ENCODE measurements around the gene UBE2L3. TPM values are rescaled to one million over a fixed set of nuclear protein-coding genes. Genes with fewer than 3 reads are reported as not detected.
"Not testable (repeated sequence)": the region's sequence is repeated elsewhere in the genome, so short reads cannot be mapped to it uniquely, and the experiment has no call there.

The UBE2L3 gene
- polyA plus RNA-seq: 43.7 to 92.1 TPM (median 80.8 TPM) in 3 replicates
- 24.2 TPM for polyA plus RNA-seq (2011; ENCODE audit: low read depth)
- 76.9 and 97.2 TPM in 2 replicates for polyA plus RNA-seq (2011; cell fraction: cytosol; rRNA removed)
- 37.2 and 41.9 TPM in 2 replicates for polyA plus RNA-seq (2011; cell fraction: nucleus; rRNA removed)
- 54.2 and 88.0 TPM in 2 replicates for polyA plus RNA-seq (2012; ENCODE audit: low replicate concordance)
- 31.9 to 42.9 TPM (median 37.8 TPM) in 3 replicates for polyA minus RNA-seq
- polyA minus RNA-seq (2011; cell fraction: cytosol; rRNA and poly(A)+ RNA removed): 33.0 TPM
- 11.4 and 18.1 TPM in 2 replicates for polyA minus RNA-seq (2011; cell fraction: nucleus; rRNA and poly(A)+ RNA removed)

DNA sequence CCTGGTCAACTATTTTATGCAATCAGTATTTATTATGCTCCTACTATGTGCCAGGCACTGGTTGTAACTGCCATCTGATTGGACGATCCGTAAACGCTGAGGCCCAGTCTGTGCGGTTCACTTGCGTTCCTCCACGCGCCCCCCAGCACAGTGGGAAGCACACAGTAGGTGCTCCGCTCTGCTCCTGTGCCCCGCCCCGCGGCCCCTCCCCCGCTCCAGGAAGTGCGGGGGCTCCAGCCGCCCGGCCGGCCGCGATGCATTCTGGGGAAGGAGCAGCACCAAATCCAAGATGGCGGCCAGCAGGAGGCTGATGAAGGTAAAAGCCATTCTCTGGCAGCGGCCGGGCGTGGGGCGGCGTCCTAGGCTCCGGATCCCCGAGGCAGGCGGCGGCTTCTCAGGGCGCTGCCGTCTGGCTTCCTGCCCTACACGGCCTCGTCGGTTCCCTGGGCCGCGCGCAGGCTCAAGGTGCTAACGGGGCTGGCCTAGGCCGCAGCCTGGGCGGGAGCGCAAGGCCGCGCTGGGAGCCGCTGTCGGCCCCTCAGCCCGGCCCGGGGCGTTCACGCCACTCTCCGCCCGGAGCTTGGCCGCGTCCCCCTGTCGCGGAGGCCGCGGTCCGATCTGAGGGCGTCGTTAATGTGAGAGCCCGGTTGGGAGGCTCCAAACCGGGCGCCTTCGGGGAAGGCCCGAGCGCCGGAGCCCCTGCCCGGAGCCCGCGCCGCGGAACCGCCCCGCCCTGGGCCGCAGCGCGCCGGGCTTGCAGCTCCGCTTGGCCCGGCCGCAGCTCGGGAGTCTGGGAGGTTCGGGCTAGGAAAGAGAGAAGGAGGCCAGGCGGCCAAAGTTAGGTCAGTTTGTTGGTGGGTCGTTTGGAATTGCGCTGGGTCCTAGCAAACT is at the start of gene UBE2L3:
Gene UBE2L3, plus strand, starts transcription at position 259 of the 891 bp plus-strand sequence. Its CDS starts 31 bp downstream, at position 290.
- Histone ChIP-seq H2AFZ (ENCODE audit: control insufficient read depth, low read length) (peak within 1 kb of the TSS; percentile 71), H3K79me2 (ENCODE audit: control insufficient read depth, insufficient read depth, low read length) (peaks cover 51% of the 10 kb centered on the region), H3K27ac (ENCODE audit: control insufficient read depth, insufficient read depth, low read length) (peak within 1 kb of the TSS; percentile 93), H3K4me3 (ENCODE audit: control insufficient read depth in 2 of 3, extremely low read depth in 1 of 3, insufficient read depth in 2 of 3, low read depth in 1 of 3, low read length in 3 of 3) (peak within 1 kb of the TSS; percentile 79 to 83 (median 79)), H3K4me1 (ENCODE audit: control insufficient read depth, extremely low read depth, insufficient read depth, low read length) (peaks cover 25% of the 10 kb centered on the region), H3K36me3 (ENCODE audit: control insufficient read depth in 2 of 2, extremely low read depth in 1 of 2, insufficient read depth in 2 of 2, low read length in 2 of 2) (peaks cover 4 to 18% of the 10 kb centered on the region in 2 experiments), H3K4me2 (ENCODE audit: control insufficient read depth, extremely low read depth, insufficient read depth, low read depth, low read length) (peak within 1 kb of the TSS; percentile 97), H4K20me1 (ENCODE audit: control insufficient read depth, extremely low read depth, insufficient read depth, low read length) (peaks cover 35% of the 10 kb centered on the region), H3K9me3 (ENCODE audit: control insufficient read depth, low read depth, low read length) (no peaks in the 10 kb centered on the region), H3K9me1 (ENCODE audit: control insufficient read depth, extremely low read depth, insufficient read depth, low read length) (peaks cover 6% of the 10 kb centered on the region), H3K9ac (ENCODE audit: control insufficient read depth, extremely low read depth, insufficient read depth, low read length) (peak within 1 kb of the TSS; percentile 98), H3K27me3 (ENCODE audit: control insufficient read depth, extremely low read depth, insufficient read depth, low read length) (no peaks in the 10 kb centered on the region)
- peak; percentile 30 for DNase-seq (ENCODE audit: low read depth, low spot score)
- FAIRE-seq: no peak
- TF ChIP-seq EZH2 (IDR thresholded peaks at IDR 0.05; ENCODE audit: low read length): no peak
- TF ChIP-seq, protein P1, sequence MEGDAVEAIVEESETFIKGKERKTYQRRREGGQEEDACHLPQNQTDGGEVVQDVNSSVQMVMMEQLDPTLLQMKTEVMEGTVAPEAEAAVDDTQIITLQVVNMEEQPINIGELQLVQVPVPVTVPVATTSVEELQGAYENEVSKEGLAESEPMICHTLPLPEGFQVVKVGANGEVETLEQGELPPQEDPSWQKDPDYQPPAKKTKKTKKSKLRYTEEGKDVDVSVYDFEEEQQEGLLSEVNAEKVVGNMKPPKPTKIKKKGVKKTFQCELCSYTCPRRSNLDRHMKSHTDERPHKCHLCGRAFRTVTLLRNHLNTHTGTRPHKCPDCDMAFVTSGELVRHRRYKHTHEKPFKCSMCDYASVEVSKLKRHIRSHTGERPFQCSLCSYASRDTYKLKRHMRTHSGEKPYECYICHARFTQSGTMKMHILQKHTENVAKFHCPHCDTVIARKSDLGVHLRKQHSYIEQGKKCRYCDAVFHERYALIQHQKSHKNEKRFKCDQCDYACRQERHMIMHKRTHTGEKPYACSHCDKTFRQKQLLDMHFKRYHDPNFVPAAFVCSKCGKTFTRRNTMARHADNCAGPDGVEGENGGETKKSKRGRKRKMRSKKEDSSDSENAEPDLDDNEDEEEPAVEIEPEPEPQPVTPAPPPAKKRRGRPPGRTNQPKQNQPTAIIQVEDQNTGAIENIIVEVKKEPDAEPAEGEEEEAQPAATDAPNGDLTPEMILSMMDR (optimal IDR thresholded peaks at IDR 0.05 in 1 of 3, IDR thresholded peaks at IDR 0.05 in 1 of 3, conservative IDR thresholded peaks at IDR 0.05 in 1 of 3; ENCODE audit: extremely low read depth in 1 of 3, insufficient read depth in 2 of 3, low read length in 3 of 3): no peak
- dilution Hi-C loops (cut with MboI; ENCODE audit: extremely low pct_ligation_motif_present, low sequenced_read_pairs): no loop called here

DNA sequence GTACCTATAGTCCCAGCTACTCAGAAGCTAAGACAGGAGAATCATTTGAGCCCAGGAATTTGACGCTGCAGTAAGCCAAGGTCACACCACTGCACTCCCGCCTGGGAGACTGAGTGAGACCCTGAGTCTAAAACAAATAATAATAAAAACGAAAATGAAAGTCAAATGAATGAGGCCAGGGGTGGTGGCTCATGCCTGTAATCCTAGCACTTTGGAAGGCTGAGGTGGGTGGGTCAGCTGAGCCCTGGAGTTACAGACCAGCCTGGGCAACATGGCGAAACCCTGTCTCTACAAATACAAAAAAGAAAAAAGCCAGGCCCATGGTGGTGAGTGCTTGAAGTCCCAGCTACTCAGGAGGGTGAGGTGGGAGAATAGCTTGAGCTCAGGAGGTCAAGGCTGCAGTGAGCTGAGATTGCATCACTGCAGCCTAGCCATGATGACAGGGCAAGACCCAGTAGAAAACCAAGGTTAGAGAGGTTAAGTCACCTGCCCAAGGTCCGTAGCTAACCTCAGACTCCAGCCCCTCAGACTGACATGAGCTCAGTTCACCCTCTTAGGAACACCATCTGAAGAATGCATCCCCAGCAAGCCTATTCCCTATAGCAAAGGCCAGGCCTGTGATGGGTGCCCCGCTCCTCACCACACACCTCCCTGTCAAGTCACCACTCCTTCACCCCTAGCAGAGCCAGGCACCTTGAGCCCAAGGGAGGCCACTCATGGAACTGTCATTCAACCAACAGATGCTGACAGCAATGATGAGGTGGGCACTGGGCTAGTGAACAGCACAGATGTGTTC is 40.6 kb upstream of the UBE2L3 start:
- H4K20me1 ChIP-seq (ENCODE audit: control insufficient read depth, extremely low read depth, insufficient read depth, low read length); FAIRE-seq: not testable (repeated sequence)

DNA sequence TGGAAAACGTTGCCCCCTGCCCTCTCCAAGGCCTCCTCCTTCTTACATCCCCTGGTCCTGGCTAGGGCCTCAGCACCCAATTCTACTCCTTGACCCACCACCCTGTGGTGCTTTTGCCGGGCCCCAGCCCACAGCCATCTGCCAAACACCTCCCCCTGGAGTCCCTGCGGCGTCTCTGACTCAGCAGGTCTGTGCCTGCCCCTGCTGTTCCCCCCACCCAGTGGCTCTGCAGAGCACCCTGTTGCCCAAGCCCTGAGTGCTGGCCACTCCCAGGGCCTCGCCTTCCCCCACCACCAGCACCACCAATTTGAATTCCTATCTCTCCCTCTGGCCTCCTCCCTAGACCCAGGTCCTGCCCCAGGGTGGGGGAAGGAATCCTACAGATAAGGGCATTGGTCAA is 36.0 kb upstream of the UBE2L3 start:
- H3K4me3 ChIP-seq (ENCODE audit: control insufficient read depth in 2 of 3, extremely low read depth in 1 of 3, insufficient read depth in 2 of 3, low read depth in 1 of 3, low read length in 3 of 3); H2AFZ ChIP-seq (ENCODE audit: control insufficient read depth, low read length); H3K9me3 ChIP-seq (ENCODE audit: control insufficient read depth, low read depth, low read length); FAIRE-seq; H3K36me3 ChIP-seq (ENCODE audit: control insufficient read depth in 2 of 2, extremely low read depth in 1 of 2, insufficient read depth in 2 of 2, low read length in 2 of 2); H3K4me2 ChIP-seq (ENCODE audit: control insufficient read depth, extremely low read depth, insufficient read depth, low read depth, low read length); H3K27ac ChIP-seq (ENCODE audit: control insufficient read depth, insufficient read depth, low read length); H3K9me1 ChIP-seq (ENCODE audit: control insufficient read depth, extremely low read depth, insufficient read depth, low read length); H3K4me1 ChIP-seq (ENCODE audit: control insufficient read depth, extremely low read depth, insufficient read depth, low read length); H3K27me3 ChIP-seq (ENCODE audit: control insufficient read depth, extremely low read depth, insufficient read depth, low read length); dilution Hi-C loops (cut with MboI; ENCODE audit: extremely low pct_ligation_motif_present, low sequenced_read_pairs); DNase-seq (ENCODE audit: low read depth, low spot score); H3K9ac ChIP-seq (ENCODE audit: control insufficient read depth, extremely low read depth, insufficient read depth, low read length); H3K79me2 ChIP-seq (ENCODE audit: control insufficient read depth, insufficient read depth, low read length); H4K20me1 ChIP-seq (ENCODE audit: control insufficient read depth, extremely low read depth, insufficient read depth, low read length): not testable (repeated sequence)

More for the DNA sequence above, 40.6 kb upstream of the UBE2L3 start:
- H3K4me2 ChIP-seq (ENCODE audit: control insufficient read depth, extremely low read depth, insufficient read depth, low read depth, low read length); DNase-seq (ENCODE audit: low read depth, low spot score); H3K4me1 ChIP-seq (ENCODE audit: control insufficient read depth, extremely low read depth, insufficient read depth, low read length); H3K9me3 ChIP-seq (ENCODE audit: control insufficient read depth, low read depth, low read length); H2AFZ ChIP-seq (ENCODE audit: control insufficient read depth, low read length); H3K4me3 ChIP-seq (ENCODE audit: control insufficient read depth in 2 of 3, extremely low read depth in 1 of 3, insufficient read depth in 2 of 3, low read depth in 1 of 3, low read length in 3 of 3); H3K27me3 ChIP-seq (ENCODE audit: control insufficient read depth, extremely low read depth, insufficient read depth, low read length); dilution Hi-C loops (cut with MboI; ENCODE audit: extremely low pct_ligation_motif_present, low sequenced_read_pairs); H3K79me2 ChIP-seq (ENCODE audit: control insufficient read depth, insufficient read depth, low read length); H3K36me3 ChIP-seq (ENCODE audit: control insufficient read depth in 2 of 2, extremely low read depth in 1 of 2, insufficient read depth in 2 of 2, low read length in 2 of 2); H3K9ac ChIP-seq (ENCODE audit: control insufficient read depth, extremely low read depth, insufficient read depth, low read length); H3K9me1 ChIP-seq (ENCODE audit: control insufficient read depth, extremely low read depth, insufficient read depth, low read length); H3K27ac ChIP-seq (ENCODE audit: control insufficient read depth, insufficient read depth, low read length): not testable (repeated sequence)
